OCI-LY7 (cell line): ENCODE results near the gene FITM1. TPM values are rescaled to one million over a fixed set of nuclear protein-coding genes. Genes with fewer than 3 reads are reported as not detected.

Source experiments
- BruUV-seq: library from RNA; stranded (reverse); fragments of 400-500 nt; replicated peaks from 2 replicates; lab custom pipeline; 2021; lab: Mats Ljungman, UMichigan
- CTCF ChIA-PET: fragments of 300-600 bp; sonication (Branson Sonifier 250); formaldehyde crosslinking; loops from one replicate; lab custom pipeline; 2022; ENCODE audit warnings: antibody characterized with exemption; ENCODE audit not compliant: unreplicated experiment; lab: Charles Lee
- POLR2A ChIA-PET: fragments of 300-600 bp; sonication (Branson Sonifier 250); formaldehyde crosslinking; loops from one replicate; lab custom pipeline; 2022; ENCODE audit warnings: antibody characterized with exemption; lab: Charles Lee
- DNase-seq: peaks from one replicate; pipeline ENCODE4 v3.0.0-alpha.2; 2015; ENCODE audit warnings: low spot score
- H2AFZ ChIP-seq: fragments of 200-600 bp; sonication (generic), shearing (Covaris generic); 2 replicates; pipeline ENCODE4 v1.6.1; 2014; ENCODE audit warnings: mild to moderate bottlenecking, antibody characterized with exemption, low read length, moderate library complexity
- H3K27ac ChIP-seq: fragments of 200-600 bp; sonication (generic); 2 replicates; pipeline ENCODE4 v1.5.1; 2014; ENCODE audit warnings: mixed run types, low read depth, mild to moderate bottlenecking, moderate library complexity, low read length, inconsistent platforms; ENCODE audit not compliant: poor library complexity, severe bottlenecking
- H3K36me3 ChIP-seq: fragments of 200-600 bp; sonication (generic); 2 replicates; pipeline ENCODE4 v1.6.1; 2014; ENCODE audit warnings: mild to moderate bottlenecking, antibody characterized with exemption, low read length, moderate library complexity, mixed read lengths; ENCODE audit not compliant: insufficient read depth
- H3K4me1 ChIP-seq: fragments of 200-600 bp; sonication (generic); 2 replicates; pipeline ENCODE4 v1.5.1; 2014; ENCODE audit warnings: mild to moderate bottlenecking, low read length; ENCODE audit not compliant: insufficient read depth, poor library complexity, severe bottlenecking
- H3K4me2 ChIP-seq: fragments of 200-600 bp; sonication (generic); 2 replicates; pipeline ENCODE4 v1.6.1; 2014; ENCODE audit warnings: mild to moderate bottlenecking, low read length
- H3K4me3 ChIP-seq: fragments of 200-600 bp; sonication (generic); 2 replicates; pipeline ENCODE4 v1.5.1; 2014; ENCODE audit warnings: mild to moderate bottlenecking, low read depth, low read length; ENCODE audit not compliant: poor library complexity, severe bottlenecking
- H3K79me2 ChIP-seq: fragments of 200-600 bp; sonication (generic); 2 replicates; pipeline ENCODE4 v1.6.1; 2016; ENCODE audit warnings: low read depth, mild to moderate bottlenecking, low read length, moderate library complexity, mixed read lengths; ENCODE audit not compliant: insufficient read depth
- H3K9me2 ChIP-seq: fragments of 200-600 bp; sonication (generic); 2 replicates; pipeline ENCODE4 v1.6.1; 2016; ENCODE audit warnings: mild to moderate bottlenecking, low read length, mixed read lengths; ENCODE audit not compliant: insufficient read depth
- H3K9me3 ChIP-seq: fragments of 200-600 bp; sonication (generic); 2 replicates; pipeline ENCODE4 v1.6.1; 2014; ENCODE audit warnings: mild to moderate bottlenecking, mixed run types, low read length, mixed read lengths
- H4K20me1 ChIP-seq: fragments of 200-600 bp; sonication (generic); 2 replicates; pipeline ENCODE4 v1.6.1; 2014; ENCODE audit warnings: mild to moderate bottlenecking, antibody characterized with exemption, low read length, moderate library complexity, mixed read lengths; ENCODE audit not compliant: insufficient read depth
- EZH2phosphoT487 ChIP-seq: fragments of 200-600 bp; sonication (generic); IDR thresholded peaks from 2 replicates; pipeline ENCODE4 v1.6.1; 2018; ENCODE audit warnings: low read depth, borderline replicate concordance, mild to moderate bottlenecking, mixed run types, antibody characterized with exemption, low read length, moderate library complexity, mixed read lengths
- intact Hi-C: fragments of 100-400 bp; cut with micrococcal nuclease; formaldehyde crosslinking; loops from one replicate; pipeline ENCODE4 v1.10.0; 2022; ENCODE audit not compliant: unreplicated experiment
- total RNA-seq, 2 experiments: library from RNA; depleted of rRNA in 1 of 2; stranded (reverse); fragments of >200 nt in 1 of 2; shearing (Covaris generic) in 1 of 2; gene quantifications; 2 replicates each; pipeline ENCODE4 v1.2.3, GENCODE V29; 2014 to 2022
- TF ChIP-seq, protein P1 (sequence below): fragments of 200-600 bp; sonication (generic); conservative IDR thresholded peaks from 2 replicates; pipeline ENCODE4 v1.5.1; 2014; ENCODE audit warnings: mild to moderate bottlenecking, antibody characterized with exemption, low read length, moderate library complexity, mixed read lengths

The FITM1 gene
- total RNA-seq, 2 experiments from 2014 or later, result 0.28 to 0.97 TPM

- Histone ChIP-seq H3K27ac (peak within 1 kb of the TSS; percentile 81), H3K36me3 (peaks cover 55% of the 10 kb centered on the region), H2AFZ (peak within 1 kb of the TSS; percentile 84), H3K4me2 (peak within 1 kb of the TSS; percentile 89), H3K4me3 (peak within 1 kb of the TSS; percentile 85), H4K20me1 (0 out of 2 replicates have a peak, but pooled peaks cover 6% of the 10 kb centered on the region), H3K9me3 (no peaks in the 10 kb centered on the region), H3K9me2 (no peaks in the 10 kb centered on the region), H3K79me2 (peaks cover 36% of the 10 kb centered on the region), H3K4me1 (peaks cover 44% of the 10 kb centered on the region)
- BruUV-seq, result no TSS peak
- ChIA-PET POLR2A (interaction anchor here (0.7 to 2.5 kb wide), 12 partner anchors 15 to 105 kb away, joined by 3 to 14 read pairs (median 3); partner anchors contain the start of genes DCAF11, IRF9, NRL and PCK2), CTCF (interaction anchor here (0.9 to 1.0 kb wide), 2 partner anchors 9 to 20 kb away, joined by 4 to 5 read pairs; partner anchors contain the start of gene IRF9)
- intact Hi-C loops, result loop anchor here (1.0 to 10.0 kb wide), 4 partner anchors 20 to 836 kb away; partner anchors contain the start of genes BCL2L2, DCAF11, IPO4 and IRF9
- DNase-seq, result peak; percentile 100
- TF ChIP-seq EZH2phosphoT487, result no peak
- TF ChIP-seq, protein P1, sequence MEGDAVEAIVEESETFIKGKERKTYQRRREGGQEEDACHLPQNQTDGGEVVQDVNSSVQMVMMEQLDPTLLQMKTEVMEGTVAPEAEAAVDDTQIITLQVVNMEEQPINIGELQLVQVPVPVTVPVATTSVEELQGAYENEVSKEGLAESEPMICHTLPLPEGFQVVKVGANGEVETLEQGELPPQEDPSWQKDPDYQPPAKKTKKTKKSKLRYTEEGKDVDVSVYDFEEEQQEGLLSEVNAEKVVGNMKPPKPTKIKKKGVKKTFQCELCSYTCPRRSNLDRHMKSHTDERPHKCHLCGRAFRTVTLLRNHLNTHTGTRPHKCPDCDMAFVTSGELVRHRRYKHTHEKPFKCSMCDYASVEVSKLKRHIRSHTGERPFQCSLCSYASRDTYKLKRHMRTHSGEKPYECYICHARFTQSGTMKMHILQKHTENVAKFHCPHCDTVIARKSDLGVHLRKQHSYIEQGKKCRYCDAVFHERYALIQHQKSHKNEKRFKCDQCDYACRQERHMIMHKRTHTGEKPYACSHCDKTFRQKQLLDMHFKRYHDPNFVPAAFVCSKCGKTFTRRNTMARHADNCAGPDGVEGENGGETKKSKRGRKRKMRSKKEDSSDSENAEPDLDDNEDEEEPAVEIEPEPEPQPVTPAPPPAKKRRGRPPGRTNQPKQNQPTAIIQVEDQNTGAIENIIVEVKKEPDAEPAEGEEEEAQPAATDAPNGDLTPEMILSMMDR, result peak; percentile 51
Measured at GRCh38 chr14:24141097-24141880, 10.8 kb downstream of the FITM1 start, which contains the start of gene EMC9. Gene EMC9, minus strand, starts transcription at chr14:24141591. Its CDS starts 287 bp downstream, at chr14:24141304.

DNA sequence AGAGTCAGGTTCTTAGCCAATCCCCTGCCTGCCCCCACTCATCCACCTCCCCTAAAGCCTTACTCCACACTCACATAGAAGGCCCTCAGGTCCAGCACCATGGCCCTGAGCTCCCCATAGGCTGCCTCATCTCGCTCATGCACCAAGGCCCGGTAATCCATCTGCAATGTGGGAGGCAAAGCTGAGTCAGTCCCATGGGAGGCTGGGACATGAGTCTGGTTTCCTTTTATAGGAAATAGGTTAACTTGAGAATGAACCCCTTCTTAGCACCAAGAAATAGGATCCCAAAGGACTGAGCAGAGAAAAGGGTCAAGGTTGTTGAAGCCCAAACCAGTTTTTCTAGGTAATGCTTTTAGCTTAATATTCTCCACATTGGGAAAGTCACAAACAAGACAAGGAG lies 13.1 kb downstream of the FITM1 start:
- Histone ChIP-seq H3K36me3 (peaks cover 41% of the 10 kb centered on the region), H3K4me1 (peaks cover 34% of the 10 kb centered on the region), H4K20me1 (0 out of 2 replicates have a peak, but pooled peaks cover 6% of the 10 kb centered on the region), H3K79me2 (peaks cover 44% of the 10 kb centered on the region), H3K4me2 (no peak overlapping the region), H3K9me2 (no peaks in the 10 kb centered on the region), H2AFZ (no peak overlapping the region), H3K4me3 (no peak overlapping the region), H3K27ac (no peak overlapping the region), H3K9me3 (no peaks in the 10 kb centered on the region)
- TF ChIP-seq, protein P1, result no peak
- TF ChIP-seq EZH2phosphoT487, result no peak
- no peak for DNase-seq
- intact Hi-C loops, result loop anchor here (10.0 kb wide), 1 partner anchor 839 kb away; the partner anchor contains the start of genes BCL2L2 and PPP1R3E
- ChIA-PET CTCF (no interaction called here), POLR2A (interaction anchor here (1.0 to 1.3 kb wide), 3 partner anchors 18 to 35 kb away, joined by 3 to 5 read pairs (median 3); partner anchors contain the start of genes DCAF11, IRF9 and NRL)
- no TSS peak for BruUV-seq
